WTC11 (cell line): ENCODE measurements around the gene RAD9B.

ENCODE experiments used
- ZNF416 ChIP-seq: fragments of 250-450 bp; sonication (Bioruptor Pico); IDR thresholded peaks from 2 replicates; pipeline ENCODE4 v1.9.0; 2021; ENCODE audit warnings: mild to moderate bottlenecking, inconsistent platforms
- TF ChIP-seq, protein P1 (sequence below): sonication (generic); formaldehyde crosslinking; IDR thresholded peaks from 2 replicates; pipeline ENCODE4 v1.8.0; 2022; ENCODE audit warnings: mild to moderate bottlenecking, missing genetic modification reagents
- TF ChIP-seq, protein P2 (sequence below): sonication (generic); formaldehyde crosslinking; IDR thresholded peaks from 2 replicates; pipeline ENCODE4 v1.8.0; 2022; ENCODE audit warnings: missing genetic modification reagents
- TF ChIP-seq, protein P3 (sequence below): fragments of 200-600 bp; IDR thresholded peaks from 2 replicates; pipeline ENCODE4 v1.8.0; 2022; ENCODE audit warnings: antibody characterized with exemption

DNA sequence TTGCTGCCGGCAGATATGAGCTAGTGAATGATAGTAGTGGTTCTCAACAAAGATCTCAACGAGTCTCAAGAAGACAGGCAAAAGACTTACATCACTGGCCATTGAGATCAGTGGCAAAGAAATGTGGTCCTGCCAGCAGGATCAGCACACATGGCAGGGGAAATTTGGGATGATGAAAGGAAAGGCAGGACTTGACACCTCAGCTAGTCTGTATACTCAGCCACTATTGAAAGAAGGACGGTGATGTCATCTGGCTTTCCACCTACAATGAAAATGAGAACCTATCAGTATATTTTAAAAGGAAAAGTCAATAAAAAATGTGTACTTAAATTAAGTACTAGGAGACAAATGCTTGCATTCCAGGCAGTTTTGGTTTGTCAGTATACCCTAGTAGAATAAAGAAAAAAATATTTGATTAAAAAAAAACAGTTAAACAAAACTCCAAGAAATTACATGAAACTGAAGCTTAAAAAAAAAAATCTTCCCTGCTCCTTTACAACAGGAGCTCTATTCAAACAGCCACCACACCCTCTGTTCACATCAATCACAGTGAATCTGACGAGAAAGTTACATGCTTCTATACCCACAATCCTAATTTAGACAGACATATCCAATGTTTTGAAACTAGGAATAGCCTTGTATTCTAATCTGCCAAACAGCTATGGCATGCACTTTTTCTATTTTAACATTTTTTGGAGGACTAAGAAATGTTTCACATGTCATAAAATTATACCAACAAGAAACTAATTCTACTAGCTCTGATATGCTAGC, 34.9 kb downstream of the RAD9B start:
- TF ChIP-seq, protein P1, sequence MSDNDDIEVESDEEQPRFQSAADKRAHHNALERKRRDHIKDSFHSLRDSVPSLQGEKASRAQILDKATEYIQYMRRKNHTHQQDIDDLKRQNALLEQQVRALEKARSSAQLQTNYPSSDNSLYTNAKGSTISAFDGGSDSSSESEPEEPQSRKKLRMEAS (CRISPR knock-in tag): no peak
- TF ChIP-seq, protein P2, sequence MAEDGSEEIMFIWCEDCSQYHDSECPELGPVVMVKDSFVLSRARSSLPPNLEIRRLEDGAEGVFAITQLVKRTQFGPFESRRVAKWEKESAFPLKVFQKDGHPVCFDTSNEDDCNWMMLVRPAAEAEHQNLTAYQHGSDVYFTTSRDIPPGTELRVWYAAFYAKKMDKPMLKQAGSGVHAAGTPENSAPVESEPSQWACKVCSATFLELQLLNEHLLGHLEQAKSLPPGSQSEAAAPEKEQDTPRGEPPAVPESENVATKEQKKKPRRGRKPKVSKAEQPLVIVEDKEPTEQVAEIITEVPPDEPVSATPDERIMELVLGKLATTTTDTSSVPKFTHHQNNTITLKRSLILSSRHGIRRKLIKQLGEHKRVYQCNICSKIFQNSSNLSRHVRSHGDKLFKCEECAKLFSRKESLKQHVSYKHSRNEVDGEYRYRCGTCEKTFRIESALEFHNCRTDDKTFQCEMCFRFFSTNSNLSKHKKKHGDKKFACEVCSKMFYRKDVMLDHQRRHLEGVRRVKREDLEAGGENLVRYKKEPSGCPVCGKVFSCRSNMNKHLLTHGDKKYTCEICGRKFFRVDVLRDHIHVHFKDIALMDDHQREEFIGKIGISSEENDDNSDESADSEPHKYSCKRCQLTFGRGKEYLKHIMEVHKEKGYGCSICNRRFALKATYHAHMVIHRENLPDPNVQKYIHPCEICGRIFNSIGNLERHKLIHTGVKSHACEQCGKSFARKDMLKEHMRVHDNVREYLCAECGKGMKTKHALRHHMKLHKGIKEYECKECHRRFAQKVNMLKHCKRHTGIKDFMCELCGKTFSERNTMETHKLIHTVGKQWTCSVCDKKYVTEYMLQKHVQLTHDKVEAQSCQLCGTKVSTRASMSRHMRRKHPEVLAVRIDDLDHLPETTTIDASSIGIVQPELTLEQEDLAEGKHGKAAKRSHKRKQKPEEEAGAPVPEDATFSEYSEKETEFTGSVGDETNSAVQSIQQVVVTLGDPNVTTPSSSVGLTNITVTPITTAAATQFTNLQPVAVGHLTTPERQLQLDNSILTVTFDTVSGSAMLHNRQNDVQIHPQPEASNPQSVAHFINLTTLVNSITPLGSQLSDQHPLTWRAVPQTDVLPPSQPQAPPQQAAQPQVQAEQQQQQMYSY: no peak
- no peak for TF ChIP-seq ZNF416 (CRISPR knock-in tag)
- TF ChIP-seq, protein P3, sequence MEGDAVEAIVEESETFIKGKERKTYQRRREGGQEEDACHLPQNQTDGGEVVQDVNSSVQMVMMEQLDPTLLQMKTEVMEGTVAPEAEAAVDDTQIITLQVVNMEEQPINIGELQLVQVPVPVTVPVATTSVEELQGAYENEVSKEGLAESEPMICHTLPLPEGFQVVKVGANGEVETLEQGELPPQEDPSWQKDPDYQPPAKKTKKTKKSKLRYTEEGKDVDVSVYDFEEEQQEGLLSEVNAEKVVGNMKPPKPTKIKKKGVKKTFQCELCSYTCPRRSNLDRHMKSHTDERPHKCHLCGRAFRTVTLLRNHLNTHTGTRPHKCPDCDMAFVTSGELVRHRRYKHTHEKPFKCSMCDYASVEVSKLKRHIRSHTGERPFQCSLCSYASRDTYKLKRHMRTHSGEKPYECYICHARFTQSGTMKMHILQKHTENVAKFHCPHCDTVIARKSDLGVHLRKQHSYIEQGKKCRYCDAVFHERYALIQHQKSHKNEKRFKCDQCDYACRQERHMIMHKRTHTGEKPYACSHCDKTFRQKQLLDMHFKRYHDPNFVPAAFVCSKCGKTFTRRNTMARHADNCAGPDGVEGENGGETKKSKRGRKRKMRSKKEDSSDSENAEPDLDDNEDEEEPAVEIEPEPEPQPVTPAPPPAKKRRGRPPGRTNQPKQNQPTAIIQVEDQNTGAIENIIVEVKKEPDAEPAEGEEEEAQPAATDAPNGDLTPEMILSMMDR: no peak
